CD4-positive, alpha-beta T cell treated with Interleukin-21 for 1 hour (primary cell): Measurements from ENCODE around the gene AKAP3.

Source experiments
- DNase-seq: peaks from one replicate; pipeline ENCODE4 v3.0.0-alpha.2; 2020

Gene AKAP3

GRCh38 chr12:4648501-4649357, at the start of gene AKAP3, which contains the start of gene NDUFA9:
AKAP3 (minus strand) TSS chr12:4649051; CDS start chr12:4638196, 10,855 bp downstream.
NDUFA9 (plus strand) TSS chr12:4649114; CDS start chr12:4649127, 13 bp downstream.
- peak; percentile 83 for DNase-seq

GRCh38 chr12:4690760-4691159, 41.9 kb upstream of the AKAP3 start:
- no peak for DNase-seq

DNA sequence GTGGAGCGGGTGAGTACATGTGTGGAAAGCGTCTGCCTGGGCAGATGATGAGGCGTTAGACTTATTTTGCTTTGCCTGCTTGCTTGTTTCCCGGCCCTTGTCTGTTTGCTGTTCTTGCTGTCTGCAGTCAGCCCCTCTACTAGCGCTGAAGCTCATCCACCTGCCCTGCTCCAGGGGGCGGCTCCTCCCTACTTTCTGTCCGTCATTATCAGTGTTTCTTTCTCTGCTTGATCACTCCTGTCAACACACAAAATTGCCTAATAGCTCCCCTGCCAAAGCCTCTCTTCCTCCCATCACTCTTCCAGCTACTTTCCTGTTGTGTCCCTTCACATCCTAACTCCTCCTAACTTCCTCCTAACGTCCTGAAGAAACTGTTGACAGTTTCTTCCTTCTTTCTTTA, 36.5 kb upstream of the AKAP3 start:
- DNase-seq, result no peak

GRCh38 chr12:4681732-4682131, 32.9 kb upstream of the AKAP3 start:
- no peak for DNase-seq

DNA sequence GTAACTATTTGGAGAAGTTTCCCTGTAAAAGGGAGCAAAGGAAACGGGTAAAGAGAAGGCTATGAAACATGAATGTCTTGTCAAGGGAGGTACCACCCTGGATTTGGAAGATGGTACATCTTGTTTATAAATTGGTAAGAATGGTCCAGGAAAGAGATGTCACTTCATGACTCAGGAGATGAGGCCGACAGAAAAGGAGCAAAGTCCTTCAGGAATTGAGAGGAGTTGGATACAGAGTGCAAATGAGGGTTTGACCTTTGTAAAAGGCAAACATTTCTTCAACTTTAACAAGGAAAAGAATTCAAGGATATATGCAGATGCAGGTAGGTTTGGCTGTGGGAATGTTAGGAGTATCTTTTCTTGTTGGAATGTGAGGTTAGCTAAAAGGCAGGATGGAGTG, 30.9 kb upstream of the AKAP3 start:
- DNase-seq, result no peak

- no peak for DNase-seq
Measured at GRCh38 chr12:4665236-4665635, 16.4 kb upstream of the AKAP3 start.

DNA sequence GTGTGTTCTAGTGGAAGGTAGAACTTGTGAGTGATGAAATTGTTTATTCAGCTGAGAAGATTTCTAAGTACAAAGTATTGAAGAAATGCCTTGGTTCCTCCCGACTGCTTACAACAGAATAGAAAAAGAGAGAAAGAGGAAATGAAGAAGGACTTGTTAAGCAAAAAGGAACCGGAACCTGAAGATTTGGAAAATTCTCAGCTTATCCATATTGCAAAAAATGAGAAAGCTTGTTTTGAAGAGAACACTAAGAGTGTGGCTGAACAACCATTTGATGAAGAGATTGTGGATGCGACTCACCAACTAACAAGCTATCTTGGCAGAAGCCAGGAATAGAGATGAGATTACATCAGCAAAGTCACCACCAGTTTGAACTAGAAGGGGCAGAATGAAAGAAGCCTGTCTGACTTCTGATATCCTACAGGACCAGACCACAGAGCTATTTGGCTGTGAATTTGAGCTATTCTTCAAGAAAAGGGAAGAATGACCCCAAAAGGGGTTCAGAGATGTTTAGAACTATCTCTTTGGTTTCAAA, 15.2 kb upstream of the AKAP3 start:
- no peak for DNase-seq

- no peak for DNase-seq
Measured at GRCh38 chr12:4653691-4654090, 4.8 kb upstream of the AKAP3 start.

DNA sequence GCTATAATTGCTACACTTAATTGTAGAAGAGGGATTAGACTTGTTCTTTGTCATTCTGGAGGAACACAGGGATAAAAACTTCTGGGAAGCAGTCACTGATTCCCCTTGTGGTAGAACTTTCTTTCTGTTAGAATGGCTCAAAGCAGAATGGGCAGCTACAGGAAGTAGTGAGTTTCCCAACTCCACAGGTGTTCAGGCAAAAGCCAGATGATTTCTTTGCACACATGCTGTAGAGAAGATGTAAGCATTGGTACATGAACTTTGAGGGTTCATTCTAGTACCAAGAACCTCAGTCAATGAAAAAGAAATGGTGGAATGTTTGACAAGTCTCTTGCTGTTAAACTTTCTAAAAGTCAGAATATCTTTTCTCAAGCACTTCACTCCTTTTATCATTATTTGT, 4.4 kb upstream of the AKAP3 start:
- no peak for DNase-seq

DNA sequence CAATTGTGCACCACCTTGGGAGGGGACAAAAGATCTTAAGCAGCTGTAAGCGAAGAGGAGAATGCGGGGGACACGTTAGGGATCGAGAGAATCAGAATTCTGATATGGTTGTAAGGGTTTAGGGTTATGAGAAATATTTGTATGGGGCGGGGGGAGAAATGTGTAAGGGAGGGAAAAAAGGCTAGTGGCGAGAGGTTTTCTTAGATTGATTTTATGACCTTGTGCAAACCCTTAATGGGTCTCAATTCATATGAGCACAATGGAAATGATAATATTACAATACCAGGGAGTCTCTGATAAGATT, 459 bp upstream of the AKAP3 start:
- DNase-seq, result no peak

- peak; percentile 4 for DNase-seq
Measured at GRCh38 chr12:4648104-4648500, 749 bp downstream of the AKAP3 start.

- no peak for DNase-seq
Measured at GRCh38 chr12:4645023-4645422, 3.8 kb downstream of the AKAP3 start.

GRCh38 chr12:4643747-4644146, 5.1 kb downstream of the AKAP3 start:
- DNase-seq, result no peak

DNA sequence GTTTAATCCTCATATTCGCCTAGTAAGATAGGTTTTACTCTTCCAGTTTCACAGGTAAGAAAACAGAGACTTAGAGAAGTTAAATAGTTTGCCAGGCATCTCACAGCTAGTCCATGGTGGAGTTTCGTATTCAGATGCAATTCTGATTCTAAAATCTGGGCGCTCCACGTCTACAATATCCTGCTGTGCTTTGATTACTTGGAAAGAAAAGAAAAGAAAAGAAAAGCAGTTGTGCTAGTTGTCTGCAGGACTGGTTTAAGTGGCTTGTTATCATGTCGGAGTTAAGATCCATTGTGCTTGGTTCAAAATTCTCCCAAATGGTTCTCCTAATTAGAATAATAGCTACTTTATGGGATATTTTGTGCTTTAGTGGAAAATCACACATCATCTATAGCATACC, 18.6 kb downstream of the AKAP3 start:
- DNase-seq, result no peak

GRCh38 chr12:4628406-4628805, 20.4 kb downstream of the AKAP3 start:
- DNase-seq, result no peak

DNA sequence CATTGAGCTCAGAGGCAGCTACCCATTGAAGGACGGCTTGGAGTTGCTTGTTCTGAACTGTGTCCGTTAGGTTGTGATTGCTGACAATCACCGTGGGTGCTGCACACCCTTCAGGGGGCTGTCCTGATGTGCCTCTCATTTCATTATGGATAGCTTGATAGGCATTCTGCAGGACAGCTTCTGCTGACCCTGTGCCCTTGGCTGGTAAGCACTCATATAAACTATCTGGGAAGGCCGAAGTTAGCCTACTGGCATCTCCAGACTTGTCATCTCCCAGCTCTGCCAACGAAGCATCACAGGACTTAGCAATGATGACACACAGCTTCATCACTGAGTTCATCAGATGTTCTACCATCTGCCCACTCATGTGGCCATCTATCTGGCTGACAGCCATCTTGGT, 22.3 kb downstream of the AKAP3 start:
- no peak for DNase-seq

DNA sequence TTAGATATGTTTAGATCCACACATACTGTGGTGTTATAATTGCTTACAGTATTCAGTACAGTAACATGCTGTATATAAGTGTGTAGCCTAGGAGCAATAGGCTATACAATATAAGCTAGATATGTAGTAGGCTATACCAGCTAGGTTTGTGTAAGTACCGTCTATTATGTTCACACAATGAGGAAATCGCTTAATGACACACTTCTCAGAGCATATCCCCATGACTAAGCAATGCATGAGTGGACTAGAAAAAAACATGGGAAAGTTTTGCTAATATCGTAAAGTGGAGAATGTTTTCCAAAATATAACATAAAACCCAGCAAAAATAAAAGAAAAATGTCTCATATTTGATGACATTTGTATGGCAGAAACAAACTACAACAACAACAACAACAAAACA, 27.3 kb downstream of the AKAP3 start:
- DNase-seq, result no peak

GRCh38 chr12:4615667-4616066, 33.2 kb downstream of the AKAP3 start:
- no peak for DNase-seq

- no peak for DNase-seq
Measured at GRCh38 chr12:4610481-4610880, 38.4 kb downstream of the AKAP3 start.

DNA sequence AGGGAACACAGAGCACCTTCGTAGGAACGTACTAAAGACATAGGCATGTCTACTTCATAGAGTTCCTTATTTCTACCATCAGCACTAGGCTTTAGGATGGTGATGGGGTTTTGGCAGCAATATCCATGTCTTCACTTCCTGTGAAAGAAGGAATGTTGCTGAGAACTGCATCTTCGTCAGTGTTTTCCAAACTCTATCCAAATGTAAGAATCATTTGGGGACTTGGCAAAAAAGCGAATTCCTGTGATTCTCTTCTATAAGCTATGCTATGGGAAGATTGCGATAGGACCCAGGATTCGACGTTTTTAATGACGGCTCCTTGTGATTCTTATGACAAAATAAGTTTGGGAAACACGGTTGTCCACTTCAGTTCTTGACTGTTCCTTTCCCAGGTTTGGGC, 39.8 kb downstream of the AKAP3 start:
- DNase-seq, result no peak

- DNase-seq, result no peak
Measured at GRCh38 chr12:4607056-4607455, 41.8 kb downstream of the AKAP3 start.

DNA sequence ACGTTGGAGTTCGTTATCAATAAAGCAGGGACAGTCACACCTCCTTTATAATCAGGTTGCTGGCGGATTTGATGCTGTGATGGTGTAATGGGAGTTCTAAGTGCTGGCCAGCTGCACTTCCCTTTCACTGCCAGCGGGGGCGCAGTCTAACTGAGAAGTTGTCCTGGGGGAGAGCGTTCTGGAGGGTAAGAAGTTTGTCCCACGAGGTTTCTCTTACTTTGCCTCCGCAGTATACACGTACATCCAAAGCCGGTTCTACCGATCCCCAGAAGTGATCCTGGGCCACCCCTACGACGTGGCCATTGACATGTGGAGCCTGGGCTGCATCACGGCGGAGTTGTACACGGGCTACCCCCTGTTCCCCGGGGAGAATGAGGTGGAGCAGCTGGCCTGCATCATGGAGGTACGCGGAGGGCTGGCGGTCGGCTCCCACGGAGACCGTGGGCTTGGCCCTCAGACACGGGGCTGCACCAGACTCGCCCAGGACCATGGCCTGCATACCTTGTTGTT, 44.1 kb downstream of the AKAP3 start:
- DNase-seq, result peak; percentile 85

GRCh38 chr12:4603946-4604345, 44.9 kb downstream of the AKAP3 start:
- no peak for DNase-seq

- no peak for DNase-seq
Measured at GRCh38 chr12:4603421-4603820, 45.4 kb downstream of the AKAP3 start.

- DNase-seq, result no peak
Measured at GRCh38 chr12:4595881-4596280, 53.0 kb downstream of the AKAP3 start.
